ENCODE measurements around the gene L3MBTL3.

DNA sequence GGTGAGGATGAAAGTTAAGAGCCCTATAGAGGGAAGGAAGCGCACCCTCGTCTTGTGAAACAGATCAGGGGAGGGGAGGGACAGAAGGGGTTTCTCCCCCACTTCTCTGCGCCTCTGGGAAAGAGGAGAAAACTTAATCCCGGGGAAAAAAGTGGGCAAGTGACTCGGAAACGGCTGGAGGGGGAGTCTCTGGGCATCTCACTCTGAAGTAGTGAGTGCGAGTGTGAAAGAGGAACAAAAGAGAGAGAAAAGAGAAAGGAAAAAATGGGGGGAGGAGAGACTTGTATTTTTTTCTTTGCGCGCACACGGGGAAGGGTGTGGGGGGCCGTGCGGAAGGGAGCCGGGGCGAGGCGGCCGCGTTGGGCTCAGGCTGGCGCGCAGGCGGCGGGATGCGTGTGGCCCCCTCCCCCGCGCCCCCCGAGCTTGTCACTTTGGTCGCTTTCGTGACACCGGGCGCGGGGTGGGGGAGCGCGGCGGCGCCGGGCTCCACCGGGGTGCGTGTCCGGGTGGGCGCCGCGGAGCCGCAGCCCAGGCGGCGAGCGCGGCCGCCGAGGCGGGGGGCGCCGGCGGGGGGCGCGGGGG, 454 bp downstream of the L3MBTL3 start:
- TF ChIP-seq, protein P1, sequence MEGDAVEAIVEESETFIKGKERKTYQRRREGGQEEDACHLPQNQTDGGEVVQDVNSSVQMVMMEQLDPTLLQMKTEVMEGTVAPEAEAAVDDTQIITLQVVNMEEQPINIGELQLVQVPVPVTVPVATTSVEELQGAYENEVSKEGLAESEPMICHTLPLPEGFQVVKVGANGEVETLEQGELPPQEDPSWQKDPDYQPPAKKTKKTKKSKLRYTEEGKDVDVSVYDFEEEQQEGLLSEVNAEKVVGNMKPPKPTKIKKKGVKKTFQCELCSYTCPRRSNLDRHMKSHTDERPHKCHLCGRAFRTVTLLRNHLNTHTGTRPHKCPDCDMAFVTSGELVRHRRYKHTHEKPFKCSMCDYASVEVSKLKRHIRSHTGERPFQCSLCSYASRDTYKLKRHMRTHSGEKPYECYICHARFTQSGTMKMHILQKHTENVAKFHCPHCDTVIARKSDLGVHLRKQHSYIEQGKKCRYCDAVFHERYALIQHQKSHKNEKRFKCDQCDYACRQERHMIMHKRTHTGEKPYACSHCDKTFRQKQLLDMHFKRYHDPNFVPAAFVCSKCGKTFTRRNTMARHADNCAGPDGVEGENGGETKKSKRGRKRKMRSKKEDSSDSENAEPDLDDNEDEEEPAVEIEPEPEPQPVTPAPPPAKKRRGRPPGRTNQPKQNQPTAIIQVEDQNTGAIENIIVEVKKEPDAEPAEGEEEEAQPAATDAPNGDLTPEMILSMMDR (IDR thresholded peaks at IDR 0.05) = no peak
- no peak for TF ChIP-seq ZFX (IDR thresholded peaks at IDR 0.05; ENCODE audit: borderline replicate concordance)

All from 22Rv1 (cell line).